ENCODE data around the gene AMMECR1L.
"Not testable (repeated sequence)": the region's sequence is repeated elsewhere in the genome, so short reads cannot be mapped to it uniquely, and the experiment has no call there.

The AMMECR1L gene

GRCh38 chr2:127841466-127842178 is 44.1 kb downstream of the AMMECR1L start:
- Mint-ChIP-seq H3K4me1 (ENCODE audit: low read depth) (peaks cover 4% of the 10 kb centered on the region), H3K36me3 (ENCODE audit: low read depth) (peaks cover 24% of the 10 kb centered on the region), H3K27ac (no peak overlapping the region), H3K9me3 (no peaks in the 10 kb centered on the region), H3K4me3 (no peak overlapping the region), H3K27me3 (no peaks in the 10 kb centered on the region)
- no peak for DNase-seq

GRCh38 chr2:127840893-127841292 is 44.9 kb downstream of the AMMECR1L start:
- Mint-ChIP-seq H3K27me3 (no peaks in the 10 kb centered on the region), H3K27ac (no peak overlapping the region), H3K4me3 (no peak overlapping the region), H3K9me3 (no peaks in the 10 kb centered on the region), H3K36me3 (ENCODE audit: low read depth) (peaks cover 16% of the 10 kb centered on the region), H3K4me1 (ENCODE audit: low read depth) (peaks cover 4% of the 10 kb centered on the region)
- DNase-seq: no peak

GRCh38 chr2:127834951-127835350 is 50.8 kb downstream of the AMMECR1L start:
- Mint-ChIP-seq H3K36me3 (ENCODE audit: low read depth) (no peaks in the 10 kb centered on the region), H3K9me3 (no peaks in the 10 kb centered on the region), H3K27me3 (no peaks in the 10 kb centered on the region), H3K4me1 (ENCODE audit: low read depth) (peaks cover 16% of the 10 kb centered on the region), H3K4me3 (no peak overlapping the region), H3K27ac (no peak overlapping the region)
- no peak for DNase-seq

GRCh38 chr2:127829845-127830246 is 55.9 kb downstream of the AMMECR1L start:
- H3K36me3 Mint-ChIP-seq (ENCODE audit: low read depth): peaks cover 14% of the 10 kb centered on the region

GRCh38 chr2:127826708-127827107 is 59.0 kb downstream of the AMMECR1L start:
- peaks cover 30% of the 10 kb centered on the region for H3K9me3 Mint-ChIP-seq
- DNase-seq, H3K27ac Mint-ChIP-seq, H3K27me3 Mint-ChIP-seq, H3K4me3 Mint-ChIP-seq: not testable (repeated sequence)
- H3K4me1 Mint-ChIP-seq (ENCODE audit: low read depth): peaks cover 31% of the 10 kb centered on the region
- H3K36me3 Mint-ChIP-seq (ENCODE audit: low read depth): peaks cover 14% of the 10 kb centered on the region

More at GRCh38 chr2:127829845-127830246, 55.9 kb downstream of the AMMECR1L start:
- Mint-ChIP-seq H3K27ac (peak overlapping the region; percentile 78), H3K4me3 (peak overlapping the region; percentile 43), H3K27me3 (no peaks in the 10 kb centered on the region), H3K9me3 (peaks cover 27% of the 10 kb centered on the region), H3K4me1 (ENCODE audit: low read depth) (peaks cover 31% of the 10 kb centered on the region)
- peak; percentile 54 for DNase-seq

GRCh38 chr2:127826047-127826446 is 59.7 kb downstream of the AMMECR1L start:
- no peak for DNase-seq
- Mint-ChIP-seq H3K27ac (no peak overlapping the region), H3K4me3 (no peak overlapping the region), H3K36me3 (ENCODE audit: low read depth) (peaks cover 14% of the 10 kb centered on the region), H3K27me3 (no peaks in the 10 kb centered on the region), H3K4me1 (ENCODE audit: low read depth) (peaks cover 27% of the 10 kb centered on the region), H3K9me3 (peaks cover 33% of the 10 kb centered on the region)

- H3K27me3 Mint-ChIP-seq: peaks cover 5% of the 10 kb centered on the region
- H3K4me1 Mint-ChIP-seq (ENCODE audit: low read depth): no peaks in the 10 kb centered on the region
- peaks cover 3% of the 10 kb centered on the region for H3K36me3 Mint-ChIP-seq (ENCODE audit: low read depth)
- H3K27ac Mint-ChIP-seq: no peak overlapping the region
- H3K4me3 Mint-ChIP-seq: no peak overlapping the region
- H3K9me3 Mint-ChIP-seq: peaks cover 22% of the 10 kb centered on the region
- DNase-seq: no peak
Observed at GRCh38 chr2:127820080-127820668, 65.6 kb downstream of the AMMECR1L start.

GRCh38 chr2:127818794-127819425 is 66.8 kb downstream of the AMMECR1L start:
- Mint-ChIP-seq H3K9me3 (peaks cover 22% of the 10 kb centered on the region), H3K27me3 (peaks cover 5% of the 10 kb centered on the region), H3K27ac (no peak overlapping the region), H3K36me3 (ENCODE audit: low read depth) (peaks cover 3% of the 10 kb centered on the region), H3K4me1 (ENCODE audit: low read depth) (no peaks in the 10 kb centered on the region), H3K4me3 (no peak overlapping the region)
- DNase-seq: no peak

GRCh38 chr2:127818241-127818640 is 67.5 kb downstream of the AMMECR1L start:
- DNase-seq: no peak
- Mint-ChIP-seq H3K4me3 (no peak overlapping the region), H3K36me3 (ENCODE audit: low read depth) (peaks cover 3% of the 10 kb centered on the region), H3K27ac (no peak overlapping the region), H3K4me1 (ENCODE audit: low read depth) (no peaks in the 10 kb centered on the region), H3K27me3 (peaks cover 5% of the 10 kb centered on the region), H3K9me3 (peaks cover 22% of the 10 kb centered on the region)

- no peak overlapping the region for H3K27ac Mint-ChIP-seq
- peaks cover 5% of the 10 kb centered on the region for H3K27me3 Mint-ChIP-seq
- no peak overlapping the region for H3K4me3 Mint-ChIP-seq
- peaks cover 19% of the 10 kb centered on the region for H3K36me3 Mint-ChIP-seq (ENCODE audit: low read depth)
- no peak for DNase-seq
- H3K4me1 Mint-ChIP-seq (ENCODE audit: low read depth): peaks cover 13% of the 10 kb centered on the region
- peaks cover 4% of the 10 kb centered on the region for H3K9me3 Mint-ChIP-seq
Observed at GRCh38 chr2:127814677-127815076, 71.1 kb downstream of the AMMECR1L start.

GRCh38 chr2:127812441-127812840 is 73.3 kb downstream of the AMMECR1L start:
- H3K27ac Mint-ChIP-seq, H3K27me3 Mint-ChIP-seq, H3K9me3 Mint-ChIP-seq, DNase-seq, H3K4me3 Mint-ChIP-seq: not testable (repeated sequence)
- H3K4me1 Mint-ChIP-seq (ENCODE audit: low read depth): peaks cover 29% of the 10 kb centered on the region
- H3K36me3 Mint-ChIP-seq (ENCODE audit: low read depth): peaks cover 27% of the 10 kb centered on the region

All from activated T-cell treated with anti-CD3 and anti-CD28 coated beads, Interleukin-2, amount 50 U/mL, for 24 hours (primary cell).